ENCODE results near the gene PBX4.

DNA sequence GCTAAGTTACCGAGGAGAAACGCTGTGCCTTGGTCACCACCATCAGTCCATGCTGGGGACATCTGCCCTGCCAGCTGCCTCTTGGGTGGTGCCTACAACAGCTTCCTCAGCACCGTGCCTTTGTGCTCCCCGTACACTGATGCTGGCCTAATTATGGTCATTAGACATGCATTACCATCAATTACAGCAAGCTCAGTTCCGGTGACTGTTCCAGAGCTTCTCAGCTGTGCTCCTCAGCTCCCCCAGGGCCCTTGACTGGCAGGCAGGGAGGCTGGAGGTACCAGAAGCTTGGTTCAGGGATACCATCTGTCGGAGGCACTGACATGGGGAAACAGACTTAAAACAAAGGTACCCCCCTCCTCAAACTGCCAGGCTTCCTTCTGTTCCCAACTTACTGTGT, 40.2 kb downstream of the PBX4 start:
- TF ChIP-seq SUZ12 (IDR thresholded peaks at IDR 0.05; ENCODE audit: extremely low read depth, insufficient read depth, insufficient read length) (no peak), YY1 (IDR thresholded peaks at IDR 0.05; ENCODE audit: insufficient read depth, insufficient read length) (no peak), ZNF274 (IDR thresholded peaks at IDR 0.05; ENCODE audit: low read depth, low read length) (no peak)

Measured in NT2/D1 (cell line).